Ovary (tissue), 3 donors: ENCODE measurements around the gene SERPINH1.

ENCODE experiments used
- EP300 ChIP-seq: sonication (generic); formaldehyde crosslinking; IDR thresholded peaks from one replicate; pipeline ENCODE4 v1.6.1; 2017; ENCODE audit warnings: antibody characterized with exemption
- TF ChIP-seq, protein P1 (sequence below), 3 donors: fragments of 450-650 bp in 2 of 3; fragments of 200-600 bp in 1 of 3; IDR thresholded peaks; one replicate each; pipeline versions ENCODE4 v1.5.1 to v1.8.0; 2016 to 2022; ENCODE audit warnings: antibody characterized with exemption in 3 of 3, mild to moderate bottlenecking in 1 of 3
- donor health status: DM: no; HTN: no; CAD: no.

DNA sequence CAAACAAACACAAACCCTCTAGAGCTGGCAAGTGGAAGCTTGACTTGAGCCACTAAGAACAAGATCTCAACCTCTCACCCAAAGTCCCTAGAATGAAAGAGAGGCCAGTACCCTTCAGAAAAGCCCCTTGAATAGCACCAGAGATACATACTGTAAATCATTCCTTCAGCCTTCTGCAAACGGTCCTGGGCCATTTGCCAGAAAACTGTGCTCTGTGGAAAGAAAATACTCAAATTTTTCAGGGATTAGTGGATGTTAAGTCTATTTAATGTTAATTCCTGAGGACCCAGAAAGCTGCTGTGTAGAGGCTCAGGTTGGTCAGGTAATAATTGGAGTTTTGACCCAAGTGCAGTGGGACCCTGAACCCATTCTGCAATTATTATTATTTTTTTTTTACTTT lies 16.9 kb downstream of the SERPINH1 start:
- TF ChIP-seq, protein P1, sequence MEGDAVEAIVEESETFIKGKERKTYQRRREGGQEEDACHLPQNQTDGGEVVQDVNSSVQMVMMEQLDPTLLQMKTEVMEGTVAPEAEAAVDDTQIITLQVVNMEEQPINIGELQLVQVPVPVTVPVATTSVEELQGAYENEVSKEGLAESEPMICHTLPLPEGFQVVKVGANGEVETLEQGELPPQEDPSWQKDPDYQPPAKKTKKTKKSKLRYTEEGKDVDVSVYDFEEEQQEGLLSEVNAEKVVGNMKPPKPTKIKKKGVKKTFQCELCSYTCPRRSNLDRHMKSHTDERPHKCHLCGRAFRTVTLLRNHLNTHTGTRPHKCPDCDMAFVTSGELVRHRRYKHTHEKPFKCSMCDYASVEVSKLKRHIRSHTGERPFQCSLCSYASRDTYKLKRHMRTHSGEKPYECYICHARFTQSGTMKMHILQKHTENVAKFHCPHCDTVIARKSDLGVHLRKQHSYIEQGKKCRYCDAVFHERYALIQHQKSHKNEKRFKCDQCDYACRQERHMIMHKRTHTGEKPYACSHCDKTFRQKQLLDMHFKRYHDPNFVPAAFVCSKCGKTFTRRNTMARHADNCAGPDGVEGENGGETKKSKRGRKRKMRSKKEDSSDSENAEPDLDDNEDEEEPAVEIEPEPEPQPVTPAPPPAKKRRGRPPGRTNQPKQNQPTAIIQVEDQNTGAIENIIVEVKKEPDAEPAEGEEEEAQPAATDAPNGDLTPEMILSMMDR (IDR thresholded peaks at IDR 0.05) = no peak
- TF ChIP-seq EP300 = no peak
